NCI-H748 (cell line): ENCODE measurements around the gene GYS2.
"Not testable (repeated sequence)": the region's sequence is repeated elsewhere in the genome, so short reads cannot be mapped to it uniquely, and the experiment has no call there.

Experiments used
- DNase-seq: peaks from one replicate; lab custom pipeline; 2025; ENCODE audit not compliant: unreplicated experiment; lab: John Stamatoyannopoulos, UW

The GYS2 gene

DNA sequence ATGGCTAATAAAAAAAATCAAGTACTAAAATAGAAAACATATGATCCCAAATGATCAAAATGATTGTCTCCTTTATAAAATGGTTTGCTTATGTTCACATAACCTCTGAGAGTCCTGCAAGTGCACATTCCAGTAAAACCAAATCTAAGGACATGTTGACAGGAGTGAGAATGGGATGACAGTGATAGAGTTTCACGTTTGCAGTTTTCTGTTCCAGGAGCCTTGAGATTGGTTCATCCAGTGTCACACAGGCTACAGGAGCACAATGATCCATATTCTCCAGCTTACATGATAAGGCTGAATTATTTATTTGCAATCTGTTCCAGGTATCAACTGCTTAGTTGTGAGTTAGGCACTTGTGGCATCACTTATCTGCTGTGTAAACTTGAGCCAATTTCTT is 1.5 kb upstream of the GYS2 start:
- no peak for DNase-seq

DNA sequence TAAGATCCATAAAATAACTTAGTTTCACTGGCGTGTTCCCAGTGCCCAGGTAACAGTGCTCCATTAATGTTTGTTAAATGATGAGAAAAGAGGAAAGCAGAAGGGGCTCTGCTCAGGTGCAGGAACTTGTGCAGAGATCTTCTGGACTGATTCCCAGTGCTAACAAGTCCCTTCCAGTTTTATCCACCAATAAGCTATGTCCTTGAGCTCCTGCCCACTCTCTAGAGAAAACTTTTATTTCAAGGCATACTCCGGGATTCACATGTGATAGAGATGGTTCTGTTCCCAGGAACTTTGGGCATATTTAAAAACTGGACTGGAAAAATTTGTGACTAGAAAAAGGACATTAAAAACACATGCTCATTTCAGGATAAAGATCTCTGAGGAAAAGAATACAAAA is 1.9 kb downstream of the GYS2 start:
- DNase-seq, result no peak

DNA sequence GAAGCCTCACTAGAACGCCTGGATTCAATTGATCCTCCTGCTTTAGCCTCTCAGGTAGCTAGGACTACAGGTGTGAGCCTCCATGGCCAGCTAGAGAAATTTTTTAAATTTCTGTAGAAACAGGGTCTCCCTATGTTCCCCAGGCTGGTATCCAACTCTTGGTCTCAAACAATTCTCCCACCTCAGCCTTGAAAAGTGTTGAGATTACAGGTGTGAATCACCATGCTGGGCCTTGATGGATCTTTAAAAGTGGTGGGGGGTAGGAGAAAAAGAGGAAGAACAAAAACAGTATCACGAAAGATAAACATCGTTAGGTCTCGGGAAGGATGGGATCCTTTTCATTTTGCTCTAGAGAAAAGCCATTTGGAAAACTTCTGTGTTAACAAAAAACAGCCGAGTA is 4.5 kb downstream of the GYS2 start:
- DNase-seq, result no peak

DNA sequence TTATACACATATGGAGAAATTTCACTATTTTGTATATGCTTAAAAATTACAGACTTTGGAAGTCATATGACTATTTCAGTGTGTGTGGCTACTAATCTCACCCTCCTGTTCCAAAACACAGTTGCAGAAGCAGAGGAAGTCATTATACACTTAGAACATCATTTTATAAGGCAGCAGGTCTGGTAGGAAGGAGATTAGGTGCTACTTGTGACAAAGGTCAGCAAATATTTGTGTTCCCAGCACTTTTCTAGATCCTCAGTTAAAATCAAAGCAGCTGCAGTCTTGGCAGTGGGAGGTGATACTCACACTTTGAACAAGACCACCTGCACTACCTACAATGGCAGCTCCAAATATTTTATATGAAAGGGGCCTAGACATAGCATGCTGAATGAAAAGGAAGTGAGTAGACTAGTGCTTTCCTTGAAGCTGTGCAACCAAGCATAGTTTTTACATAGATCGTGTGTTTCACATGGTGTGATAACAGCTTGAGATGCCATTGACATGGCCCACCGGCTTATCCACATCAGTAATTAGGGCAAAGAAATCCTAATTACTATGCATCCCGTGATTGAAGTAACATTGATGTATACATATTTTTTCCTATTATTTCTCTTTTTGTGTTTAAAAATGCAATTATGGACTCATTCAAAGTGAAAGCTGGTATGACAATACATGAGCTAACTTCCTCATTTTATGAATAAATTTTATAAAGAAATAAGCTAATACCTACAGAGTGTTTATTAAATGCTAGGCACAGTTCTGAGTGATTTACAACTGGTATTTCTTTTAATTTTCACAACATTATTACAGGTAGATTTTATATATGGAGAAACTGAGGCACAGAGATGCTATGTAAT is 5.3 kb downstream of the GYS2 start:
- DNase-seq, result no peak

DNA sequence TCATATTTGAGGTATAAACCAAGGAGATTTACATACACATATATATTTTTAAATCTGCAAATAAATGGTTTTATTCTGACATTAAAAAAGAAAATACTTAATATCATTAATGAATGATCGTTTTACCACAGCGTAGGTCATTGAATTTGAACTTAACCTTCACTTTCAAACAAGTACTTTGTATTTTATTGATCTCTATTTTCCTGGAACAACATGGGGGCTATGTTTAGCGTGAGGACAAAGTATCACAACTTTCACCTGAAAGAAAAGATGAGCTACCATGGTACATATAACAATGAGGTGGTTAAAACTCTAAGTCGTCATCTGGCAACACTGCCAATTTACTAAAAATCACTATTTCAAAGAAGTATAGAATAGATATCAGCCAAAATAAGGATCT is 6.0 kb downstream of the GYS2 start:
- no peak for DNase-seq

DNA sequence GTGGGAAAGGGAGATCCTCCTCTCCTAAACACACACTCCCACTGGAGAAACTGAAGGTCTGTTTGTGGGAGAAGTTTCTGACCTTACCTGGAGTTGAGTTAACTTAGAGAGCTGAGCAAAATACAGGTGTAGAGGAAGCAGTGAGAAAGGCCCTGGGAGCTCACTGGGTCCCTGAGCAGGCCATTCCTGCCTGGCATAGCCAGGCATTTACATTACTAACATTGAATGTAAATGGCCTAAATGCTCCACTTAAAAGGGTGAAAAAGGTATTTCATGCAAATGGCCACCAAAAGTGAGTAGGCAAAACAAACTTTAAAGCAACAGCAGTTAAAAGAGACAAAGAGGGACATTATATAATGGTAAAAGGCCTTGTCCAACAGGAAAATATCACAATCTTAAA is 9.3 kb downstream of the GYS2 start:
- not testable (repeated sequence) for DNase-seq

DNA sequence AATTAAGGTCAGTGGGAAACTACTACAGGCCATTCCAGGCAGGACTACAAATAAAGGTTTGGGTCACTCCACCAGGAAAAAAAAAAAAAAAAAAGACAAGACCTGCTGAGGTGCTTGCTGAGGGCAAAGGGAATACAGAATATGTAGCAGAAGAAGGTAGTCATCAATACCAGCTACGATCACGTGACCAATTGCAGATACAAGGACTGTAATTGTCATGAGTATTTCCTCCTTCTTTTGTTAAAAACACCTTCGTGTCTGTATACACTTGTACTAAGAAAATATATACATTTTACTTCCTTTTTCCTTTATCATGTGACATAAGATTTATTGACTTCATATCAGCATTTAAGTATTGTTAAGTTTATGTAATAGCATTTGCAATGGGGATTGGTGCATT is 19.2 kb downstream of the GYS2 start:
- DNase-seq, result no peak

DNA sequence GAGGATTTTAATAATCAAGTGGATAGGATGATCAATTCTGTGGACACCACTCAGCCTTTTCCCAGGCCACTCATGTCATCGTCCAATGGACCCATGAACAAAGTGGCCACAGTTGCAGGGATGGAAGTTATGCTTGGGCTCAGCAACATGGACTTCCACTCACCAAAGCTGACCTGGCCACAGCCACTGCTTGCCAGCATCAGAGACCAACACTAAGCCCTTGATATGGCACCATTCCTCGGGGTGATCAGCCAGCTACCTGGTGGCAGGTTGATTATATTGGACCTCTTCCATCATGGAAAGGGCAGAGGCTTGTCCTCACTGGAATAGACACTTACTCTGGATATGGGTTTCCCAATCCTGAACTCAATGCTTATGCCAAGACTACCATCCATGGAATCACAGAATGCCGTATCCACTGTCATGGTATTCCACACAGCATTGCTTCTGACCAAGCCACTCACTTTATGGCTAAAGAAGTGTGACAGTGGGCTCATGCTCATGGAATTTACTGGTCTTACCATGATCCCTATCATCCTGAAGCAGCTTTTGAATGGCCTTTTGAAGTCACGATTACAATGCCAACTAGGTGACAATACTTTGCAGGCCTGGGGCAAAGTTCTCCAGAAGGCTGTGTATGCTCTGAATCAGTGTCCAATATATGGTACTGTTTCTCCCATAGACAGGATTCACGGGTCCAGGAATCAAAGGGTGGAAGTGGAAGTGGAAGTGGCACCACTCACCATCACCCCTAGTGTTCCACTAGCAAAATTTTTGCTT is 20.1 kb downstream of the GYS2 start:
- not testable (repeated sequence) for DNase-seq

DNA sequence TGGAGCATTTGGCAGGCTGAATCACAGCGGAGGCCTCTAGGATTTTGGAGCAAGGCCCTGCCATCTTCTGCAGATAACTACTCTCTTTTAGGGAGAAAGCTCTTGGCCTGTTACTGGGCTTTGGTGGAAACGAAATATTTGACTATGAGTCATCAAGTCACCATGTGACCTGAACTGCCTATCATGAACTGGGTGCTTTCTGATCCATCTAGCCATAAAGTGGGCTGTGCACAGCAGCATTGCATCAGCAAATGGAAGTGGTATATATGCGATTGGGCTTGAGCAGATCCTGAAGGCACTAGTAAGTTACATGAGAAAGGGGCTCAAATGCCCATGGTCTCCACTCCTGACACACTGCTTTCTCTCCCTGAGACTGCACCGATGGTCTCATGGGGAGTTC is 21.1 kb downstream of the GYS2 start:
- no peak for DNase-seq

DNA sequence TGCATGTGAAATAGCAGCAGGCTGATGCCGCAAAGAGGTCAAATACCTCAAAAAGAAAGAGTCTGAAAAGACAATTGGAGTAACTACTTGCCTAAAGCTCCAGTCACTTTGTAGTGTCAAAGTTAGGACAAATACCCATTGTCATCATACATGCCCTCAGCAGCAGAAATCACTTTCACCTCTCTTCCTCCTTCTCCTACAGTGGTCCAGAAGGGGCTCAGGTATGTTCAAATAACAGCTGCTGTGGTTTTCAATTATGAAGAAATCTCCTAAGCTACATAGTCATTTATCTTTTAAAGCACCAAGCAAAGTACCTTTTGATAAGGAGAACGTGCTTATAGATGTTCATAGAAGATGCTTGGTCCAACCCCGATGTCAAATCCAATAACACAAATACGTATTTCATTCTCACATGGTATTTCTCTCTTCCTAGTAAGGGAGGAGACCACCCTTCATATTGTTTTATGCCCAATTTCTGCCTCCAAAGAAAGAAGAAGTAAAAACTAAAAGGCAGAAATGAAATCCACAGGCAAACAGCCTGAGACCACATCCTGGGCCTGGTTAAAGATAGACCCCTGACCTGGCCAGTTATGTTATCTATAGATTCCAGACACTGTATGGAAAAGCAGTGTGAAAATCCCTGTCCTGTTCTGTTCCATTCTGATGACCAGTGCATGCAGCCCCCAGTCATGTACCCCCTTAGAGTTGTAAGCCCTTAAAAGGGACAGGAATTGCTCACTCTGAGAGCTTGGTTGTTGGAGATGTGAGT is 23.7 kb downstream of the GYS2 start:
- DNase-seq, result no peak

DNA sequence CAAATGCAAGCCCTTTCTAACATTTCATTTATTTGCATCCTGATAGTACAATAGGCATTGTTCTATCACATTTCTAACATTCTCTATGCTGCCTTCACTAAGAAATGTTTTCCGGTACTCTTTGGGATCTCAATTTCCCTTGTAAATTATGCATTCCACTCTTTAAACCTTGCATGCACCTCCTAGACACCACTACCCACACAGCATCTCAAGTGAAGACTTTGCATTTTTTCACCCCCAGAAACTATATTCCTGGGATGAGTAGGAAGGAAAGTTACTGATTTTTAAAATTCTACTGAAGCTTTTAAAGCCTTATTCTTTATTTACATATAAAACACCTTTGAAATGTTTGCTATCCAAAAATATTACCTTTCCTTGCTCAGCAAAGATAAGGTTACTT is 27.1 kb downstream of the GYS2 start:
- DNase-seq, result no peak

DNA sequence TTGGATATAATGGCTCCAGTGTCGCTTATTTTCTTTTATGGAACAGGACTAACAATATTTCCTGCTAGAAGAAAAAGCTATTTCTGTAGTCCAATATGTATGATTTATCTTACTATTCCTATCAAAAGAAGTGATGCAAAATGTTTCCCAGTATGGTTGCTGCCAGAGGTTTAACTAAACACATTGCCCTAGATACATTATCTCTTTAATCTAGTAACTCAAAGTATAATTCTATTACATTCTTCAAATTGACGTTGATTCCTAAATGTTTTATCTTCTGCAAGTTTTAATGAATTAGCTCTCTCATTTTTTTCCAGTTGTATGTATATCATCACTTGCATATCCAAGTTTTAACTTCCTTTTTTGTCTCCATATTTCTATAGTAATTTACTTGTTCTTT is 28.2 kb downstream of the GYS2 start:
- DNase-seq, result no peak

DNA sequence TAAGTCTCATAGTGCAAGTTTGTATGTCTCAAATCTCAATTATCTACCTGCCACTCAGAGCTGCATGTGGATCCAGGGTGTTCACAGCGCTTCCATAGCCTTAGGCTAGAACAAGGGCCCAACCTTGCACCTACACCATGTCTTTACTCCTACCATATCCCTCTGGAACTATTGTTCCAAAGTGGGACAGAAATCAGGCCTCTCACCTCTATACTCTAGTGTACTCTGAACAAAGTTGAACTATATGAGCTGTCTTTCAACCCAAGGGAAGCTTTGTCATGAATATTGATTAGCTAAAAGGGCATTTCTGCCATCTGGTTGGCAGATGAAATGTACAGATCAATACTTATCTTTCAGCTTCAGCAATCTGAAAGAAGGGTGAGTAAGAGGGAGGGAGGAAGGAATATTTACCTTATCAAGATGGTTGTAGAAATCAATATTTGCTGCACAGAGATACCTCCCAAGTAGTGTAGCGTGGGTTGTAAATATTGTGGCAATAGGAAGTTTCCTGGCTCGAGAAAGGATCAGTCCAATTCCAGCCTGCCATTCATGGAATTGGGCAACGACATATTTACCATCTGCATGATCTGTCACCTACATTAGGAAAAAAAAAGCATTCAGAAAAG is 30.8 kb downstream of the GYS2 start:
- DNase-seq, result no peak

DNA sequence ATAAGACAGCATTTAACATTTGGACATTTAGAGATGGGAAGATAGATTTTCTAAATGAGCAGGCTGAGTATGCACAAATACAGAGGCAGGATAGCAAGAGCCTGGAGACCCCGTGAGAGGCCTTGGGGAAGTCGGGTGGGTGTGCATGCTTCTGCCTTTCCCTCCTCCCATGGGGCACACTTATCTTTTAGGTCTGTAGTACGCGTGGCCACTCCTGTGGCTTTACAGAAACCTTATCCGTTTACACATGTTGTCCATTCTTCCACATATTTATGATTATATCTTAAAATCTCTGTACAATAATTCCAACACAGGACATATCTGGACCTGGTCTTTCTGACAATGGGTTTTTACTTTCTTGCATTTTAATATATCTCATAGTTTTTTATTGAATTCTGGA is 33.6 kb downstream of the GYS2 start:
- DNase-seq, result no peak

DNA sequence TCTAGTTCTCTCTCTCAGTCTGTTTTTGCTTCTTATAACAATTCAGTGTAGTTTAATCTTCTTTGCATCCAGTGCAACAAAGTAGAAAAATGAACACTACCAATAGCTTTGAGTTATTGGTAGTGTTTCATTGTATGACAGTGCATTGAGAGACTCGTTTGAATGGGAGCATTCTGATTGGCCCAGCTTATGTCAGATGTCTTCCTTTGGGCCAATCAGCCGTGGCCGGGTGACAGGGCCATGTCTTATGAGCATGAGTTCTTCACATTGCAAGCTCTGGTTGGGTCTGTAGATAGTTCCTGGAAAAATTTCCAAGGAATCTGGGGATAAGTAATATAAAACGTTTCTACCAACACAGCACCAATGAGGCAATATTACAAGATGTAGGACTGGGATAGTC is 36.5 kb downstream of the GYS2 start:
- no peak for DNase-seq

DNA sequence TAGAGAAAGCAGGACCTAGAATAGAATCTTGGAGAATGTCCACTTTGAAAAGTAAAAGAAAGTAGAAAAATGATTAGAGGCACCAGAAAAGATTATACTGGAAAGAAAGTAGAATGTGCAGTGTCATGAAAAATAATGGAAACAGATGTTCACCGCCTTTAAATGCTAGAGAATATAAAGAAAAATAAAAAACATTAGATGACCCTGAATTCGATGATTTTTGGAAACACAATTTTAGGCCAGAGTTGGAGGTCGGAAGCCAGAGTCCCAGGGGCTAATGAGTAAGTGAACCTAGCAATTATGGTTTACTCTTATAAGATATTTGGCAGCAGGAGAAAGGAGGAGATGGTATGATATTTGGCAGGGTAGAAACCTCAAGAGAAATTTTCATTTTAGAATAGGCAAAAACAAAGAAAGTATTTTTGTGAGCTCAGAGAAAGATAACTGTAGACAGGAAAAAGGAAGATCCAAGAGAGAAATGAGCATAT is 37.7 kb downstream of the GYS2 start:
- DNase-seq, result no peak

DNA sequence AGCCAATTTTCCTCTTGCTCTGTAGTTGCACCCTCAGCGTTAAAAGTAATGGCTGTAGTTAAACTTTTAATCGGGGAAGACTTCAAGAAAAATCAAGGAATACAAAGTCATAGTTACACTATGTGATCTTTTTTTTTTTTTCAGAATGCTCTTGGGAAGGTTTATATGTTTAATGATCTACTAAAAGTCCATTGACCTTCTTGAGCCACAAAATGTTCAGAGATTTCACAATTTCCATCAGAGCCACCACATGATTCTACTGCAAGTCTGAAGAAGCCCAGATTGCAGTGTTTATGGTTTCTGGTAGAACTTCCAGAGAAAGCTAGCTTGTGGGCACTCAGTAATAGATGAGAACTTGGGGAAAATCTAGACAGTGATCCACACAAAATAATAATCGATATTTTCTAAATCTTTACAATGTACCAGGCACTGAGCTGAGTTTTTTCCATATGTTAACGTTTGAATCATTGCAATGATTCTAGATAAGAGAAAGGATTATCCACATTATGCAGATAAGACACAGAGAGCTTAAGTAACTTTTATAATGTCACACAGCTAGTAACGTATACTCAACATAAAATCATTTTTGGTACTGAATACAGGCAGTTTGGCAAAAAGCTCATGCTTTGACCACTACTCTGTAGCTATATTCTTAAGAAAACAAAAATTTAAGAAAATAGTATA is 38.3 kb downstream of the GYS2 start:
- DNase-seq, result no peak

DNA sequence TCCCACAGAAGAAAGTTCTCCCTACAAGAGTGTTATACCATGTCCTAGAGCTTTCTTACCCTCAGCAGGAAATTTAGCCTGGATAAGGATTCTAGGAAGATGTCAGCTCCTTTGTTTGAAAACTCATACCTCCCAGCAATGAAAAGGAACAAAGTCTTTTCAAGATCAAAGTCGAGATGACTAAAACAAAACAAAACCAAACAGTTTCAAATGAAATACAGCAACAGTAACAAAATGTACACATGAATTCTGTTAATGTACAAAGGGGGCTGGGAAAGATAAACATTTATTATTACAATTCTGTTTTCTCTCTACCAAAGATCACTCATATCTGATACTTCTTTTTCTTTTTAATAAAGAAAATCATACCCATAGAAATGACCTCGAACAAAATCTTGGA is 41.8 kb downstream of the GYS2 start:
- DNase-seq, result no peak

DNA sequence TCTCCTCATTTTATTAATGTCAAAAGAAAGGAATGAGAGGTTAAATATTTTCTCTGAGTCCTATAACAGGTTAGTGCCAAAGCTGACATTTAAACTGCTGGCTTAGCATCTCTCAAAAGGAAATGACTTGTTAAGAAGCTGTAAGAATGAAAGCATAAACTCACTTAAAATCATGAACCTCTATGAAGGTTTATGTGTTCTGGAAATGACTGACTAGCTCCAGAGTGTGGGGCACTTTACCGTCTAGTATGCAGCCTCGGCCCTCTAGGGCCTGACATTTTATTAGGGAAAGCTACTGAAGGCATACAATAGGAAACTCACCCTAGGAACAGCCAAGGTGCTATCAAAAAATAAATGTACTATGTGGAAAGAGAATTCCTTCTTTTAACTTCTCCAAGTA is 43.5 kb downstream of the GYS2 start:
- DNase-seq, result no peak

DNA sequence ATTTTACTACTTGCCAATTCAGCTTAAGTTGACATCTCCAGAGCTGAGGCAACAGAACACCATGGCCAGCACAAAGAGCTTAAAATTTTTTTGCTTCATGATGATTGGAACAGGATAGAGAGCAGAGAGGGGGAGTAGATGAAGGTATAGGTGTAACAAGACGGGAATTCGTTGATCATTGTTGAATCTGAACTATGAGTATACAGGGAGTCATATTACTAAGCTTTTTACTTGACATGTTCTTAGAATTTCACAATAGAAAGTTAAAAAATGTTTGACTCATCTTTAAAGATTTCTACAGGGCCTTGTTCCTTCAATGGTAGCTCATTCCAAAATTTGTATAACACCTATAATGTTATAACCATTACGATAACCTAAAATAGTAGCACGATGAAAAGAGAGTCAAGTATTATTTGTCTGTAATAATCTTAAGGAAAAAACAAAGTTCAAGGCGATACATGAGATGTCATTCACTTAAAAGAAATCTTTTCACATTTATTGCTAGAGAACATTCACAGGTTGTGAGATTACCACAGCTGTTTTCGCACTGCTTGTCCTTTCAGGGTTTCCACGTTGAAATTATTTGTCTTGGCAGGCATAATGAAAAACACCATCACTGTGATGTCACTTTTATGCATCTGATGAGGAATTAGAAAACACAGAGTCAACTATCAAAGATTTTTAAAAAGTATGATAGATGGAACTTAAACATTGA is 44.6 kb downstream of the GYS2 start:
- no peak for DNase-seq
